H4 (cell line): Measurements from ENCODE around the gene LRRC23. TPM values are rescaled to one million over a fixed set of nuclear protein-coding genes. Genes with fewer than 3 reads are reported as not detected.
A peak's percentile ranks its signal among the peaks of the same experiment; 100 is the strongest.
"Not testable (repeated sequence)": the region's sequence is repeated elsewhere in the genome, so short reads cannot be mapped to it uniquely, and the experiment has no call there.

ENCODE experiments used
- DNase-seq: peaks from one replicate; pipeline ENCODE4 v3.0.0-alpha.2; 2015; ENCODE audit warnings: low spot score
- total RNA-seq: library from RNA; depleted of rRNA; stranded (reverse); fragments of >200 nt; shearing (Covaris generic); gene quantifications from 2 replicates; pipeline ENCODE4 v1.2.3, GENCODE V29; 2014

Gene LRRC23
- total RNA-seq, 1 experiment from 2014 or later = 12.2 TPM

DNA sequence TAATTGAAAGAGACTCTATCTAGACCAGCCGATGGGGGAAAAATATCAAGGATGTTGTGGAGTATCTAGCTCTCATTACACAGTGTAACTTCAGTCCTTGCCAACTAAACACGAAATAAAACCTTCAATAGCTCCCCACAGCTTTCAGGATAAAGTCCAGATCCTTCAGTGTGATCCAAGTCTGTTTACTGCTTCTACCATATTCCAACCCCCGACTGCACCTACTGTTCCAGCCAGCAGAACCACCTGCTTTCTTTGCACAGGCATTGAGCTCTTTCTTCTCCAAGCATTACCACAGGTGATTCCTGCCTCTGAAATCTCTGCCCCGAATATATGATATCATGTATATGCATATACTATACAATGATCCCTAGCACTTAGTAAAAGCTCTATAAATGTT lies 2.2 kb upstream of the LRRC23 start:
- DNase-seq = no peak

- peak; percentile 64 for DNase-seq
These were observed 900 bp upstream of the LRRC23 start for GRCh38 chr12:6903722-6904121.

DNA sequence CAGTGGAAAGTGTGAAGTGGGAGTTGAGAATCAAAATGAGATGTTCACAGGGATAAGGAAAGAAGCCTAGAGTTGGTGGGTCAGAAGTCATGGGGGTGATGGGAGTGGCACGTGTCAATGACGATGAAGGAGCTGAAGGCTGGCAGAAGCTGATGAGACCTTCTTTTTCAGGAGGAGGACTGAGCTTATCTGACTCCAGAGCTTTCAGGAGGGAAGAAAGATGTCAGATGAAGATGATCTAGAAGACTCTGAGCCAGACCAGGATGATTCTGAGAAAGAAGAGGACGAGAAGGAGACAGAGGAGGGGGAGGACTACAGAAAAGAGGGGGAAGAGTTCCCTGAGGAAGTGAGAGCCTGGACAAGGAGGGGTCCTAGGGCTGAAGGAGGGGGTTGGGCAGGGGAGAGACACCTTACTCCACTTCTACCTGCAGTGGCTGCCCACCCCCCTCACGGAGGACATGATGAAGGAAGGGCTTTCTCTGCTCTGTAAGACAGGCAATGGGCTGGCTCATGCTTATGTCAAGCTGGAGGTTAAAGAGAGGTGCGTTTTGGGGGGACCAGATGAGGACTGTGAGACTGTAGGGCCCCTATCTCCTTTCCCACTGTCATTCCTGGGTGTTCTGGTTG lies 905 bp downstream of the LRRC23 start:
- DNase-seq = no peak

DNA sequence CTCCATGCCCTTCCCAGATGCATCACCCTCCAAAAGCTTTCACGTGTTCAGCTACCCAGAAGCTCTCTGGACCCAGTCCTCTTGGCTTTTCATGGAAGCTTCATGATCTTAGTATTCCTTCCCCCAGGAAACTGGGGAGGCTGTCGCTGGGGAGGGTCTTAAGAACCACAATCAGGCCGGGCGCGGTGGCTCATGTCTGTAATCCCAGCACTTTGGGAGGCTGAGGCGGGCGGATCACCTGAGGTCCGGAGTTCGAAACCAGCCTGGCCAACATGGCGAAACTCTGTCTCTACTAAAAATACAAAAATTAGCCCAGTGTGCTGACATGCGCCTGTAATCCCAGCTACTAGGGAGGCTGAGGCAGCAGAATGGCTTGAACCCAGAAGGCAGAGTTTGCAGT lies 3.5 kb downstream of the LRRC23 start:
- not testable (repeated sequence) for DNase-seq

GRCh38 chr12:6909421-6910145 lies 5.0 kb downstream of the LRRC23 start:
- no peak for DNase-seq

DNA sequence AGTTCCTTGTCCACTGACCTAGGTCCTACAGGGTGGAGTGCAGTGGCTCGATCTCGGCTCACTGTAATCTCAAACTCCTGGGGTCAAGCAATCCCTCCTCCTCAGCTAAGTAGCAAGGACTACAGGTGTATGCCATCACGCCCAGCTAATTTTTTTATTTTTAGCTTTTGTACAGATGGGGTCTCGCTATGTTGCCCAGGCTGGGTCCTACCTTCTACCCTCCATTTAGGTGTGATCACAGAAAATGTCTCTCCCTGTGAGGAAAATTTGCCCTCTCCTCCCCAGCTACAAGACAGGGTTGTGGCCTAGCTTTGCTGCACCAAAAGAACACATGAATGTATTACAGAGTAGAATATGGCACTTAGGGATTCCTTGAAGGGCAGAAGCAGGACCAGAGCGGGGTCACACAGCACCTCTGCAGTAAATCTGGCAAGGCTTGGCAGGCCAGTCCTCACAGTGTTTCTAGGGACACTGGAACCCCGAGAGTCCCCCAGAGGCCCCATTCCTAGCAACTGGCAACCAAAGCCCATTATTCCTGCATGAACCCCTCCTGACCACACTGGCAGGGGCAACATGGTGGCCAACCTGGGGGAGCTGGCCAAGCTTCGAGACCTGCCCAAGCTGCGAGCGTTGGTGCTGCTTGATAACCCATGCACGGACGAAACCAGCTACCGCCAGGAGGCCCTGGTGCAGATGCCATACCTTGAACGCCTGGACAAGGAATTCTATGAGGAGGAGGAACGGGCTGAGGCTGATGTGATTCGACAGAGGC lies 7.7 kb downstream of the LRRC23 start:
- DNase-seq = no peak

- DNase-seq = peak; percentile 58
These were observed 9.8 kb downstream of the LRRC23 start, which contains the start of gene ENO2 for GRCh38 chr12:6914246-6914946. ENO2 (plus strand) TSS chr12:6914580; CDS start chr12:6915833, 1,253 bp downstream.

DNA sequence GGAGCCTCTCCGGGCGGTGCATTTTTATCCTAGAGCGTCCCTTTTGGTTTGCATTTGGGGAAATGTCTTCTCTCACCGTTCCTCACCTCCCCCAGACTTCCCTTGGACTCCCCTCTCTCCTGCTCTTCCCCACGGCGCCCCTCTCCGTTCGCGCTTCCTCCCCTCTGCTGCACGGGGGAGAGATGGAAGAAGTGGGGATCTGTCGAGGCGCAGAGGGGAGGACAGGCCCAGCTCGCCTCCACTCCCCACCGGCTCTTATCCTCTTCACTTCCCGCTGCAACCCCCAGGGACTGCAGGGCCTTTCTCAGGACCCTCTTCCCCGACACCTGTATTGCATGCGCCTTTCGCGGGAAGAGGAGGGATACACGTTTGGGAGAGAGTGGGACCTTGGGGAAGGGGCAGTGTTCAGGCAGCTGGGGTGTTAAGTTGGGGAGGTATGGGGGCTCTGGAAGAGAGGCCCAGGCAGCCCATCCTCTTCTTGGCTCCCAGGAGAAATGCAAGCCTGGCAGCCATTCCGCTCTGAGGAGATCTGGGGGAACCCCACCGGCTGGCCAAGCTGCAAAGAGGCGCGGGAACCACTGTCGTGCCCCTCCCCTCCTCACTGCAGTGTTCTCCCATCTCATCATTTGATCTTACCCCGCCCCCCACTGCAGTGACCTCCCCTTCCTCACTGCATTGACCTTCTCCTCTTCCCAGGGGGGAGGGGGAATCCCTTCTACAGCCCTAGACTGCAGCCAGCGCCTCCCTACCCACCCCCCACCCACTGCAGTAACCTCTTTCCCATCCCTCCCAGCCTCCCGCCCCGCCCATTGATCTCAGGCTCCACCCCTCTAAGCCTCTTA lies 10.5 kb downstream of the LRRC23 start:
- no peak for DNase-seq

GRCh38 chr12:6915789-6916285 lies 11.2 kb downstream of the LRRC23 start:
- DNase-seq = no peak

GRCh38 chr12:6916426-6917200 lies 12.0 kb downstream of the LRRC23 start:
- DNase-seq = no peak

- DNase-seq = no peak
These were observed 13.0 kb downstream of the LRRC23 start for GRCh38 chr12:6917491-6918231.

DNA sequence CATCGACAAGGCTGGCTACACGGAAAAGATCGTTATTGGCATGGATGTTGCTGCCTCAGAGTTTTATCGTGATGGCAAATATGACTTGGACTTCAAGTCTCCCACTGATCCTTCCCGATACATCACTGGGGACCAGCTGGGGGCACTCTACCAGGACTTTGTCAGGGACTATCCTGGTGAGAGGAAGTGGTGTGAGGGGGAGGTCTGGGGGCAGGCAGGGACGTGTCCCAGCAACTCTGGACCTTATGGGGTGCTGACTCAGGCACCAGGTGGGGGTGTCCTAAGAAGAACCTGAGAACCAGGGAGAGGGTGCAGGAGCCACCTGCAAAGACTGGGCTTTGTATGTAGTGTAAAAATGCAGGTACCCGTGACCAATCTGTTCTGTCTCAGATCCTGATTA lies 15.0 kb downstream of the LRRC23 start:
- no peak for DNase-seq

DNA sequence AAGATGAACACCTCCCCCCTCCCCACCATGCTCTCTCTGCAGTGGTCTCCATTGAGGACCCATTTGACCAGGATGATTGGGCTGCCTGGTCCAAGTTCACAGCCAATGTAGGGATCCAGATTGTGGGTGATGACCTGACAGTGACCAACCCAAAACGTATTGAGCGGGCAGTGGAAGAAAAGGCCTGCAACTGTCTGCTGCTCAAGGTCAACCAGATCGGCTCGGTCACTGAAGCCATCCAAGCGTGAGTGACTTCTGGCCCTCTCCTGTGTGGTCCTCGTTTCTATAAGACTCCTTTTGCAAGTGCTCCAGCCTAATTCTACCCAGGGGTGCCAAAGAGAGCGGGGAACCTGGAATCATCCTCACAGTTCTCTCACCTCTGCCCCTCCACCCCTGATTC lies 16.9 kb downstream of the LRRC23 start:
- no peak for DNase-seq

GRCh38 chr12:6921996-6922946 lies 17.6 kb downstream of the LRRC23 start:
- DNase-seq = no peak

DNA sequence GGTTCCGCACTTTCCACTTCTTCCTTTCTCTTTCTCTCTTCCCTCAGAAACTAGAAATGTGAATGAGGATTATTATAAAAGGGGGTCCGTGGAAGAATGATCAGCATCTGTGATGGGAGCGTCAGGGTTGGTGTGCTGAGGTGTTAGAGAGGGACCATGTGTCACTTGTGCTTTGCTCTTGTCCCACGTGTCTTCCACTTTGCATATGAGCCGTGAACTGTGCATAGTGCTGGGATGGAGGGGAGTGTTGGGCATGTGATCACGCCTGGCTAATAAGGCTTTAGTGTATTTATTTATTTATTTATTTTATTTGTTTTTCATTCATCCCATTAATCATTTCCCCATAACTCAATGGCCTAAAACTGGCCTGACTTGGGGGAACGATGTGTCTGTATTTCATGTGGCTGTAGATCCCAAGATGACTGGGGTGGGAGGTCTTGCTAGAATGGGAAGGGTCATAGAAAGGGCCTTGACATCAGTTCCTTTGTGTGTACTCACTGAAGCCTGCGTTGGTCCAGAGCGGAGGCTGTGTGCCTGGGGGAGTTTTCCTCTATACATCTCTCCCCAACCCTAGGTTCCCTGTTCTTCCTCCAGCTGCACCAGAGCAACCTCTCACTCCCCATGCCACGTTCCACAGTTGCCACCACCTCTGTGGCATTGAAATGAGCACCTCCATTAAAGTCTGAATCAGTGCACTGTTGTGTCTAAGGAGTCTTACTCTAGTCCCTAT lies 18.5 kb downstream of the LRRC23 start:
- DNase-seq = no peak

DNA sequence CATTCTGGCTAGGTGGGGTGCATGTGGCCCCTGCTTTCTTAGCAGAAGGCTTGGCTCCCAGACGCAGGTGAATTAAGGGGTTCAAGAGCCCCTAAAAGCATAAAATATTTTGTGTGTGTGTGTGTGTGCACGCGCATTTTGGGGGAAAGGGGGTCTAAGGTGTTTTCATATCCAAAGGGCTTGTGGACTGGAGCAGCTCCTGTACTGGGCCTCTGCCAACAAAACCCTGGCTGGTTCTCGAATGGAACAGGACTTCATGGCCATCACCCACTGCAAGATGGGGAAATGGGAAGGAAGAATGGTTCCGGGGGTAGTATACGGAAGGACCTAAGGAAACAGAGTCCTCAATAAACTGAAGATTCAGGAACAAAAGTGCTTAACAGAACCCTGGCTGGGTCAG lies 19.2 kb downstream of the LRRC23 start:
- DNase-seq = no peak

DNA sequence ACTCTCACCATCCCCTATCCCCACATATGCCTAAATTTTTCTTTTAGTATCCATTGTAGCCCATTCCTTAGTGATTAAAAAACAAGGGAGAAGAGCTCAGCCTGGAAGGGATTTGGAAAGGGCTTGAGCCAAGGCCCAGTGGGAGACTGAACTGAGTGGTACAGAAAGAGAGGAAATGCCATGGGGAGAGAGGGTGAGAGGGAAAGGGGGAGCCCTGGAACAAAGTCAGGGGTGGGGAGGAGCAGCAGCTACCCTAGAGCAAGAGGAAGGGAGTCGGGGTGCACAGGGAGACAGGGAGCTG lies 20.6 kb downstream of the LRRC23 start:
- DNase-seq = no peak
